Activated T-cell treated with anti-CD3 and anti-CD28 coated beads, Interleukin-2, amount 50 U/mL, for 4 hours (primary cell): ENCODE results near the gene AFAP1L2. TPM values are rescaled to one million over a fixed set of nuclear protein-coding genes. Genes with fewer than 3 reads are reported as not detected.

Experiments
- ATAC-seq, 2 donors: fragments of 200-7000 bp; cut with Tn5 transposase; one replicate each; pipeline ENCODE4 v1.10.0; 2021
- DNase-seq: peaks from one replicate; pipeline ENCODE4 v3.0.0-alpha.2; 2020
- H3K27me3 Mint-ChIP-seq: one replicate; pipeline ENCODE4 v1.8.0; 2021; ENCODE audit warnings: low read depth, mixed read lengths
- H3K36me3 Mint-ChIP-seq: one replicate; pipeline ENCODE4 v1.8.0; 2022; ENCODE audit warnings: mixed read lengths; ENCODE audit not compliant: insufficient read depth
- H3K4me1 Mint-ChIP-seq: one replicate; pipeline ENCODE4 v1.8.0; 2021; ENCODE audit warnings: low read depth, mixed read lengths
- H3K4me3 Mint-ChIP-seq: one replicate; pipeline ENCODE4 v1.8.0; 2021; ENCODE audit warnings: mild to moderate bottlenecking, moderate library complexity, mixed read lengths
- H3K9me3 Mint-ChIP-seq: one replicate; pipeline ENCODE4 v1.8.0; 2021; ENCODE audit warnings: mixed read lengths
- total RNA-seq, 3 donors: library from RNA; stranded (reverse); gene quantifications; one replicate each; pipeline ENCODE4 v1.2.1, GENCODE V29; 2021

AFAP1L2 gene
- total RNA-seq, 3 donors from 2014 or later = 0.20 to 0.45 (median 0.33) TPM

DNA sequence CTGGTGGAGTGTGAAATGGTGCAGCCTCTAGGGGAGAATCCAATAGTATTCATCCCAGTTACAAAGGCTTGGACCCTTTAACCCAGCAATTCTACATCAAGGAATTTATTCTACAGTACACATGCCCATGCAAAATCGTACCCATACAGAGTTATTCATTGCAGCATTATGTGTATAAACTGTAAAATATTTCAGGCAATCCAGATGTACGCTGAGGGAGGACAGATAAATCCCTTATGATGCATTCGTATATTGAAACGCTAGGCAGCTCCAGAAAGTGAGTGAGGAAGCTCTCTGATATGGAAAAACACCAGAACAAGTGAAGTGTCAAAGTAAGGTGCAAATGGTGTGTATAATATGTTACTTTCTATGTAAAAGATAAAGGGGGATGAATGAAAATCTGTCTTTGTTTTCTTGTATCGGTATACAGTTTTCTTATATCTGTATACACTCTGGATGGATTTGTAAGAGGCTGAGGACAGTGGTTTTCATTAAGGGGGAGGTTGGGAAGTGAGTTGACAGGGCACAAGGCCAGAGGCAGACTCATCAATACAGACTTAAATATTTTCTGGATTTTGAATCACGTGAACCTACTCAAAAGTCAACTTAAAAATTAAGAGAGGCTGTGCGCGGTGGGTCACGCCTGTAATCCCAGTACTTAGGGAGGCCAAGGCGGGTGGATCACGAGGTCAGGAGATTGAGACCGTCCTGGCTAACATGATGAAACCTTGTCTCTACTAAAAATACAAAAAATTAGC is 148.1 kb downstream of the AFAP1L2 start:
- DNase-seq (no peak), ATAC-seq (no peak)
- H3K4me3 Mint-ChIP-seq = no peak overlapping the region

DNA sequence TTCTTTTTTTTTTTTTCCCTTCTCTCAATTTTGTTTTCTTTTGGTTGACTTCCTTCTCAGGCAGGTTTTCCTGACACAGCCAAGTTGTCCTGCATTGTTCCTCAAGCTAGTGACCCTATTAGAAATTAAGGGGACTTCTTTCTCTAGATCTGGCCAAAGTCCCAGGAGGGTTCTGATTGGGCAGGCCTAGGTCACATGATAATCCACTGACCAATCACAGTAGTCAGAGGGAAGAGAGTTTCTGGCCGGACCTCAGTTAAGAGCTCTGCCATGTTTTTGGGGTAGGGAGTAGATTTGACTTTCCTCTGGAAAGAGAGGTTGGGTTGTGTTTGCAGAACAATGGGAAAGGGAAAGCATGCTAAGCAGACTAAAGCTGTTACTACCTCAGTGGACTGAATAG is 149.1 kb downstream of the AFAP1L2 start:
- H3K27me3 Mint-ChIP-seq = peaks cover 2% of the 10 kb centered on the region
- ATAC-seq (no peak), DNase-seq (no peak)
- no peaks in the 10 kb centered on the region for H3K36me3 Mint-ChIP-seq
- H3K4me1 Mint-ChIP-seq = peaks cover 1% of the 10 kb centered on the region
- no peak overlapping the region for H3K4me3 Mint-ChIP-seq
- no peaks in the 10 kb centered on the region for H3K9me3 Mint-ChIP-seq

More for the DNA sequence above, 148.1 kb downstream of the AFAP1L2 start:
- Mint-ChIP-seq H3K27me3 (peaks cover 2% of the 10 kb centered on the region), H3K4me1 (peaks cover 1% of the 10 kb centered on the region), H3K36me3 (no peaks in the 10 kb centered on the region), H3K9me3 (no peaks in the 10 kb centered on the region)

DNA sequence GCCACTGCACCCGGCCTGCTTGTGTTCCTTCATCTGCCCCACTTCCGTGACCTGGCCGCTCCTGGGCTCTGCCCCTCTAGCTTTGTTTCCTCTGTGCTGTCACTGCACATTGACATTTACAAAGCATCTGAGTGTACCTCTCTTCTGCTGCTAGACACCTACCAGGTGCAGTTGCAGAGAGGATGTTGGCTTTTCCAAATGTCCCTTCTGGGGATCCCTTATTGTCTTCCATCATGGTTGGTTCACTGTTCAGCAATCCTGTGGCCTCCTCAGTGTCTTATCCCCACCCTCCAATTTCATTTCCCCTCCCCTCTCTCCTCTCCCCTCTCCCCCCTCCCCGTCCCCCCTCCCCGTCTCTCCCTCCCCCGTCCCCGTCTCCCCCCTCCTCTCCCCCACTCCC is 151.4 kb downstream of the AFAP1L2 start:
- no peaks in the 10 kb centered on the region for H3K4me1 Mint-ChIP-seq
- H3K27me3 Mint-ChIP-seq = peaks cover 5% of the 10 kb centered on the region
- no peaks in the 10 kb centered on the region for H3K9me3 Mint-ChIP-seq
- no peak for DNase-seq
- H3K36me3 Mint-ChIP-seq = no peaks in the 10 kb centered on the region
- H3K4me3 Mint-ChIP-seq = no peak overlapping the region
- no peak for ATAC-seq

DNA sequence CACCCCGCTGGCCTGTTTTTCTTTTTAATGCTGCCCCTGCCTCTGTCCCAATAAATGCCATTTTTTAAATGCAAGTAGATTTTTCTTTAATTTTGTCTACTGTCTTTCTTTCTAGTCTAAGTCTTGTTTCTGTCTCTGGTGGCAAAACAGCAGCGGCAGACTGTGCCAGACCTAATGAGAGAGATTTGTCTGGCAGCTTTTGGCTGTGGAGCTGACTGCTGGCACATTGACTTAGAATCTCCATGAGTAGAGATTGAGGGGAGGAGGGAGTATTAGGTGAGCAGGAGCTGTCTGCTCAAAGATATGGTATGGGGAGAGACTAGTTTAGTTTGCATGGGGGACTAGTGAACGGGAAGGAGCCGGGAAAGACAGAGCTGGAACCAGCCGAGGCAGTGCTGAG is 152.2 kb downstream of the AFAP1L2 start:
- peaks cover 7% of the 10 kb centered on the region for H3K27me3 Mint-ChIP-seq
- H3K4me3 Mint-ChIP-seq = no peak overlapping the region
- no peaks in the 10 kb centered on the region for H3K9me3 Mint-ChIP-seq
- H3K4me1 Mint-ChIP-seq = no peaks in the 10 kb centered on the region
- DNase-seq (no peak), ATAC-seq (no peak)
- no peaks in the 10 kb centered on the region for H3K36me3 Mint-ChIP-seq

DNA sequence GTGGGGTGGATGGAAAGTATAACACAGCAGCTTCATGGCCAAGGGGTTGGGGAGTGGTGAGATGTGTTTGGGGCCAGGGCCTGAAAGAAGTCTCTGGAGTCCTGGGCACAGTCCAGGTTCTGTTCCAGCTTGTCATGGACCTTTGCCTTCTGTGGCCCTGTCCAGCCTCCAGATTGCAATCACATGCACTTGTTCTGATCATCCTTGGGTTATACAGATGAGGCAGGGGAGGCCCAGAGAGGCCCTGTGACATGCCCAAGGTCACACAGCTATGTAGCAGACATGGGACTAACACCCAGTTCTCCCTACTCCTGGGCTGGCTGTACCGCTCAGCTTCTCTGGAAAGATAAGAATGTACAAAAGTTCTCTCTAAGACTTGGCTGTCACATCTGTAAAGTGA is 153.6 kb downstream of the AFAP1L2 start:
- DNase-seq (no peak), ATAC-seq (no peak)
- no peaks in the 10 kb centered on the region for H3K9me3 Mint-ChIP-seq
- no peaks in the 10 kb centered on the region for H3K4me1 Mint-ChIP-seq
- H3K27me3 Mint-ChIP-seq = peaks cover 10% of the 10 kb centered on the region
- H3K36me3 Mint-ChIP-seq = no peaks in the 10 kb centered on the region
- no peak overlapping the region for H3K4me3 Mint-ChIP-seq

DNA sequence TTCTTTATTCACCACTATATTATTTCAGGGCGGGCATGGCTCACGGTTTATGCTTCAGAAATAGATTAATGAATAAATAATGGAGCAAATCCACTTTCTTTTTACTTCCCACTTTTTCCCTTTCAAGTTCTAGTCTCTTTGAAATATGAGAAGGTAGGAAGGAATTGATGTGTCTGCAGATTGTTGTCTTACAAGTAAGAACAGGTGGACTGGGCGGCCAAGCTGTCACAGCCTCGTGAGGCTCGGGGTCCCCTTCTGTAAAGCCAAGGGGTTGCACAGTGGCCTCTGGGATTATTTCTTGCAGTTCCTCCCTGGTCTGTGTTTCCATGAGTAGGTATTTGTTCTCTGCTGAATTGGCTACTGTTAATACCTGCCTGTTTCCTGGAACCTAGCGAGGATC is 154.1 kb downstream of the AFAP1L2 start:
- DNase-seq (no peak), ATAC-seq (no peak)
- Mint-ChIP-seq H3K36me3 (no peaks in the 10 kb centered on the region), H3K9me3 (no peaks in the 10 kb centered on the region), H3K4me1 (no peaks in the 10 kb centered on the region), H3K4me3 (no peak overlapping the region), H3K27me3 (peaks cover 10% of the 10 kb centered on the region)

DNA sequence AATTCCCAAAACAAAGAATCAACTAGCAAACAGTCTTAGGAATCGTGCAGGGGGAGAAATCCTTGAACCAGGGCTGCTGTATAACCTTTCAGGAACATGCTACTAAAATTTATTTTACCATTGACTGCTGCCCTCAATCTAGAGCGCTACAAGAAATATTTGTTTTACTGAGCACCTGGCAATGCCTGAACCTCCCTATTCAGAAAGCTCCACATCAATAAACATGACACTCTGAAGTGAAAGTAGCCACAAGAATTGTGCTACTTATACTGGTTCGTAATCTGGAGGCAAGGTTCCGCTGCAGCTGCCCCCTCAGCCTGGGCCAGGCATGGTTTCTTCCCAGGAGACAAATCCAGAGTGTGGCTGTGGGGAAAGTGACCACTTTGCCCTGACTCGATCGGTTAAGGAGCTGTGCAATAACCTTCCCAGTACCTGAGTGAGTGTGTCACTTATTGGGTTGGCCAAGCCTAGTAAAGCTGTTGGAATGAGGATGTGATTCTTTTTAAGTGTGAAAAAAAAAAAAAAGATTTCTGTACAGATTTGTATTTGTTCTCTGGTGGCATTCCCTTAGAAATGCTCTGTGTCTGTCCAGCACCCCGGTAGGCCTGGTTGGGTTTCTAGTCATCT is 157.5 kb downstream of the AFAP1L2 start:
- H3K4me3 Mint-ChIP-seq = no peak overlapping the region
- ATAC-seq (no peak), DNase-seq (no peak)
- no peaks in the 10 kb centered on the region for H3K4me1 Mint-ChIP-seq
- no peaks in the 10 kb centered on the region for H3K9me3 Mint-ChIP-seq
- H3K36me3 Mint-ChIP-seq = no peaks in the 10 kb centered on the region
- peaks cover 32% of the 10 kb centered on the region for H3K27me3 Mint-ChIP-seq

DNA sequence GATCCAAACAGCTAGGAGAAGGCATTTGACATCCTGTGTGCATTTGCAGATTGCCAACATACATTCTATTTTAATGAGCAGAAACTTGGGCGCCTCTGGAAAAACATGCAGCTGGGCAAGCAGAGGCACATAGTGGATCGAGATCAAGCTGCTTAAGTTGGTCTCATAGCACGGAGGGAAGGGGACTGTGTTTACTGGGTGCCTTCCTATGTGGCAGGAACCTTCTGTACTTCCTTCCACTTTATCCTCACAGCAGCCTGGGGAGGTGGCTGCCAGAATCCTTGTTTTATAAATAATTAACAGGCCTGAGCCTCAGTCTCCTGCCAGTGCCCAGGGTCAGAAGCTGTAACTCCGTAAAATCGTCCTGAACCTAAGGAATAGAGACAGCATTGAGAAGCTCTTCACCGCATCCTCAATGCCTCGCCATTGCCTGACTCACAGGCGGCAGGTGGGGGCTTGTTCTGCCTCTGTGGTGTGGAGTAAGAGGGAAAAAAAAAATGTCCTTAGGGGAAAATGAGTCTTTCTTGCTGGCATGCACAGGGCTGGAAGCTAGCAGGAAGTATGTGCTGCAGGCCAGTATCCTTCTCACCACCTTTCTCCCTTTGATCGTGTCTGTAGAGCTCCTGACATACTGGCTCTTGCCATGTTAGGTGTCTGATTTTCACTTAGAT is 159.0 kb downstream of the AFAP1L2 start:
- H3K9me3 Mint-ChIP-seq = no peaks in the 10 kb centered on the region

More for the DNA sequence above, 159.0 kb downstream of the AFAP1L2 start:
- no peaks in the 10 kb centered on the region for H3K36me3 Mint-ChIP-seq
- DNase-seq (no peak), ATAC-seq (no peak)
- H3K4me1 Mint-ChIP-seq = no peaks in the 10 kb centered on the region
- H3K4me3 Mint-ChIP-seq = no peak overlapping the region
- H3K27me3 Mint-ChIP-seq = peaks cover 45% of the 10 kb centered on the region

Other genes starting within 250 kb of the AFAP1L2 start
- 10 to 100 TPM in 1 of 3 donors, 1 to 10 TPM in 2; 7.4 to 10.5 (median 9.5) TPM for gene CCDC186, start 230.3 kb downstream of the AFAP1L2 start, total RNA-seq
- 1 to 10 TPM in 1 of 3 donors, under 1 TPM in 2; 0.48 to 2.2 (median 0.63) TPM for gene TDRD1, start 225.1 kb downstream of the AFAP1L2 start, total RNA-seq
- not detected for gene VWA2, start 165.2 kb downstream of the AFAP1L2 start, total RNA-seq